ENCODE data around the gene DSCAML1. TPM values are rescaled to one million over a fixed set of nuclear protein-coding genes. Genes with fewer than 3 reads are reported as not detected.

Gene DSCAML1
- total RNA-seq, 1 experiment from 2014 or later, result 0.15 TPM

DNA sequence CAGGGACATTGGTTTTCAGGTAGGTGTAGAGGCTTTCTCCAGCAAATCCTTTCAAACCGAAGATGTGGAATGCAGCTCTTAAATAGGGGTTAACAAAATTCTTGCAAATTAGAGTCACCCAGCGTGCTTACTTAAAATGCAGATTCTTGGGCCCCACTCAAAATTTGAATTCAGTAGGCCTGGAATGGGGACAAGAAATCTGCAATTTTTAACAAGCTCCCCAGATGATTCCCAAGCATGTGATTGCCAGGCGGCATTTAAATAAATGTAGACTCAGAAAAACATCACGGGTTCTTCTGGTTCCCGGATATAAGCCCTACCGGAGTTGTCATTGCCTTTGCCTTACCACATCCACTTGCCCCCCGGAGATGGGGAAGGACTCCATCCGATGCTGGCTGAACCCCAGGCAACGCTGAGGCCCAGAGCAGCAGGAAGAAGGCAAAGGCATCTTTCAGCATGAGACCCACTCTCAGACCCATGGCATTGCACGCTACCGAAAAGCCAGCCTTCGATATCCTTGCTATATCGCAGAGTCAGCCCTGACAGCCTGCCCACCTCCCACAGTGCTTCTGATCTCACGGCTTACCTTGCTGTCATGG, 134.2 kb downstream of the DSCAML1 start:
- Histone ChIP-seq H4K20me1 (ENCODE audit: control insufficient read depth, insufficient read depth, insufficient read length) (no peaks in the 10 kb centered on the region), H3K23ac (ENCODE audit: insufficient read length, low read depth, low read length) (no peak overlapping the region), H3K4me1 (ENCODE audit: insufficient read depth, low read length) (no peaks in the 10 kb centered on the region), H3K79me1 (ENCODE audit: insufficient read depth, low read depth, low read length, poor library complexity, severe bottlenecking) (no peaks in the 10 kb centered on the region), H2AK5ac (ENCODE audit: insufficient read length, low read length) (no peak overlapping the region), H4K8ac (replicated peaks; ENCODE audit: insufficient read length, low read depth, low read length) (no peak overlapping the region), H4K91ac (ENCODE audit: insufficient read length, low read depth, low read length) (no peak overlapping the region), H3K18ac (ENCODE audit: insufficient read length, low read depth, low read length) (no peak overlapping the region), H3K56ac (ENCODE audit: insufficient read length, low read depth, low read length) (no peak overlapping the region), H3K14ac (ENCODE audit: insufficient read depth, low read length) (no peak overlapping the region), H2BK5ac (ENCODE audit: insufficient read length, low read length) (no peak overlapping the region), H3K9ac (ENCODE audit: extremely low read depth, insufficient read length, low read length) (no peak overlapping the region), H2BK15ac (ENCODE audit: low read depth, low read length) (no peak overlapping the region), H2AFZ (ENCODE audit: low read length) (no peak overlapping the region), H2BK20ac (ENCODE audit: low read depth, low read length, poor library complexity, severe bottlenecking) (no peak overlapping the region), H3K9me3 (ENCODE audit: control insufficient read depth, low read depth, low read length) (no peaks in the 10 kb centered on the region), H3K79me2 (ENCODE audit: insufficient read depth, low read length) (no peaks in the 10 kb centered on the region), H2BK120ac (ENCODE audit: low read depth, low read length, poor library complexity, severe bottlenecking) (no peak overlapping the region), H3K23me2 (ENCODE audit: insufficient read length, low read depth, low read length, poor library complexity, severe bottlenecking) (no peaks in the 10 kb centered on the region), H4K5ac (ENCODE audit: insufficient read length, low read depth, low read length) (no peak overlapping the region), H3T11ph (ENCODE audit: low read length) (no peak overlapping the region), H2BK12ac (ENCODE audit: insufficient read length, low read depth, low read length) (no peak overlapping the region), H3K4ac (ENCODE audit: low read depth, low read length) (no peak overlapping the region), H3K27ac (ENCODE audit: insufficient read length, low read depth, low read length) (no peak overlapping the region), H3K4me2 (ENCODE audit: insufficient read depth, insufficient read length, low read length) (no peak overlapping the region), H3K27me3 (ENCODE audit: insufficient read depth, low read length) (no peaks in the 10 kb centered on the region)
- Mint-ChIP-seq H3K36me3 (ENCODE audit: insufficient read depth in 1 of 3, low read depth in 3 of 3) (no peaks in the 10 kb centered on the region), H3K27ac (no peak overlapping the region), H3K4me3 (no peak overlapping the region), H3K4me1 (peaks cover 34 to 37% of the 10 kb centered on the region in 2 experiments), H3K9me3 (peaks cover 0 to 2% of the 10 kb centered on the region in 2 experiments; a peak in 1 of 5 replicates), H3K27me3 (ENCODE audit: low read depth) (peaks cover 3% of the 10 kb centered on the region)
- no peak for DNase-seq
- WGBS (ENCODE audit: extremely low coverage, insufficient read length, low lambda C conversion rate), result no CpG with 5 or more reads among the region's 14 CpGs
- TF ChIP-seq, protein P1, sequence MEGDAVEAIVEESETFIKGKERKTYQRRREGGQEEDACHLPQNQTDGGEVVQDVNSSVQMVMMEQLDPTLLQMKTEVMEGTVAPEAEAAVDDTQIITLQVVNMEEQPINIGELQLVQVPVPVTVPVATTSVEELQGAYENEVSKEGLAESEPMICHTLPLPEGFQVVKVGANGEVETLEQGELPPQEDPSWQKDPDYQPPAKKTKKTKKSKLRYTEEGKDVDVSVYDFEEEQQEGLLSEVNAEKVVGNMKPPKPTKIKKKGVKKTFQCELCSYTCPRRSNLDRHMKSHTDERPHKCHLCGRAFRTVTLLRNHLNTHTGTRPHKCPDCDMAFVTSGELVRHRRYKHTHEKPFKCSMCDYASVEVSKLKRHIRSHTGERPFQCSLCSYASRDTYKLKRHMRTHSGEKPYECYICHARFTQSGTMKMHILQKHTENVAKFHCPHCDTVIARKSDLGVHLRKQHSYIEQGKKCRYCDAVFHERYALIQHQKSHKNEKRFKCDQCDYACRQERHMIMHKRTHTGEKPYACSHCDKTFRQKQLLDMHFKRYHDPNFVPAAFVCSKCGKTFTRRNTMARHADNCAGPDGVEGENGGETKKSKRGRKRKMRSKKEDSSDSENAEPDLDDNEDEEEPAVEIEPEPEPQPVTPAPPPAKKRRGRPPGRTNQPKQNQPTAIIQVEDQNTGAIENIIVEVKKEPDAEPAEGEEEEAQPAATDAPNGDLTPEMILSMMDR (conservative IDR thresholded peaks at IDR 0.05), result no peak

Measured in H9 (cell line).